K562 (cell line): ENCODE results near the gene HYPK. TPM values are rescaled to one million over a fixed set of nuclear protein-coding genes. Genes with fewer than 3 reads are reported as not detected.

Experiments used
- ARID3A ChIP-seq: IDR thresholded peaks from 2 replicates; pipeline ENCODE4 v1.6.1; 2012; ENCODE audit warnings: low read depth, low read length, improper control_type of control experiment, borderline replicate concordance
- ATF4 ChIP-seq: fragments of 450-650 bp; formaldehyde crosslinking; IDR thresholded peaks from 2 replicates; pipeline ENCODE4 v1.4.0; 2022; ENCODE audit warnings: mild to moderate bottlenecking, moderate library complexity
- GATAD2B ChIP-seq: fragments of 450-650 bp; IDR thresholded peaks from 2 replicates; pipeline ENCODE4 v1.6.1; 2017; ENCODE audit warnings: mild to moderate bottlenecking, borderline replicate concordance
- HMGN3 ChIP-seq: IDR thresholded peaks from 2 replicates; pipeline ENCODE4 v1.6.1; 2011; ENCODE audit warnings: borderline replicate concordance, low read depth, mild to moderate bottlenecking, mixed read lengths, low read length; ENCODE audit not compliant: insufficient read length; ENCODE audit errors: extremely low read depth
- MBD2 ChIP-seq: sonication (generic); IDR thresholded peaks from 2 replicates; pipeline ENCODE4 v1.6.1; 2016; ENCODE audit warnings: low read depth, borderline replicate concordance
- PYGO2 ChIP-seq: fragments of 450-650 bp; IDR thresholded peaks from 2 replicates; pipeline ENCODE4 v1.6.1; 2016; ENCODE audit warnings: mild to moderate bottlenecking, missing genetic modification characterization, moderate library complexity, missing compliant biosample characterization
- RBM22 ChIP-seq: fragments of 200-400 bp; formaldehyde crosslinking; IDR thresholded peaks from 2 replicates; pipeline ENCODE4 v1.6.1; 2018; ENCODE audit warnings: low read length, low read depth; ENCODE audit not compliant: poor library complexity, severe bottlenecking
- SLC30A9 ChIP-seq: fragments of 250-450 bp; sonication (Bioruptor Pico); IDR thresholded peaks from 2 replicates; pipeline ENCODE4 v1.8.0; 2022; ENCODE audit warnings: mild to moderate bottlenecking, moderate library complexity
- SUPT5H ChIP-seq: fragments of 450-650 bp; IDR thresholded peaks from 2 replicates; pipeline ENCODE4 v1.6.1; 2016
- ZNF239 ChIP-seq: fragments of 250-450 bp; sonication (Bioruptor Pico); IDR thresholded peaks from 2 replicates; pipeline ENCODE4 v1.4.0; 2020; ENCODE audit warnings: mild to moderate bottlenecking
- polyA plus RNA-seq, 8 experiments: library from polyadenylated mRNA; depleted of rRNA in 4 of 8; stranded (reverse) in 5 of 8; unstranded in 3 of 8; fragments of >200 nt; fragmentation: Nextera tagmentation in 2 of 8; fragmentation: Illumina TruSeq in 1 of 8; extraction: Ambion mirVana in 2 of 8; extraction: Trizol in 1 of 8; gene quantifications; 2 replicates each; pipeline versions ENCODE4 v1.2.1 to v1.2.3, GENCODE V29; 2011 to 2014; ENCODE audit warnings: inconsistent platforms in 1 of 8, missing spikeins in 1 of 8
- total RNA-seq, 7 experiments: library from RNA; depleted of rRNA in 6 of 7; stranded (reverse); fragments of >200 nt in 6 of 7; fragmentation: Illumina TruSeq in 2 of 7; extraction: Trizol in 2 of 7; gene quantifications; 2 replicates each; pipeline versions ENCODE4 v1.2.1 to v1.2.3, GENCODE V29; 2011 to 2021; ENCODE audit warnings: low replicate concordance in 1 of 7
- TF ChIP-seq, protein P1 (sequence below): IDR thresholded peaks from 2 replicates; pipeline ENCODE4 v1.6.1; 2016; ENCODE audit warnings: missing genetic modification characterization, missing compliant biosample characterization
- TF ChIP-seq, protein P2 (sequence below): fragments of 250-450 bp; sonication (Bioruptor Pico); IDR thresholded peaks from 2 replicates; pipeline ENCODE4 v1.8.0; 2022; ENCODE audit warnings: moderate library complexity, mild to moderate bottlenecking, inconsistent platforms
- TF ChIP-seq, protein P3 (sequence below): sonication (generic); formaldehyde crosslinking; IDR thresholded peaks from 2 replicates; pipeline ENCODE4 v1.8.0; 2023; ENCODE audit warnings: missing genetic modification reagents, mild to moderate bottlenecking, borderline replicate concordance

Gene HYPK
- total and polyA plus RNA-seq, 9 of the 15 experiments (the other 6 are each of a cell fraction or from before 2014, with no cell fraction given), result 7.2 to 28.0 (median 21.1) TPM

GRCh38 chr15:43800286-43801141 lies at the start of gene HYPK (continued):
- no peak for TF ChIP-seq PYGO2
- TF ChIP-seq ATF4 (CRISPR knock-in tag), result no peak; the same call in 1 of the 2 replicates
- no peak for TF ChIP-seq MBD2
- TF ChIP-seq ARID3A, result no peak
- no peak for TF ChIP-seq GATAD2B
- TF ChIP-seq SLC30A9 (CRISPR knock-in tag), result no peak
- TF ChIP-seq ZNF239, result no peak
- TF ChIP-seq, protein P1, sequence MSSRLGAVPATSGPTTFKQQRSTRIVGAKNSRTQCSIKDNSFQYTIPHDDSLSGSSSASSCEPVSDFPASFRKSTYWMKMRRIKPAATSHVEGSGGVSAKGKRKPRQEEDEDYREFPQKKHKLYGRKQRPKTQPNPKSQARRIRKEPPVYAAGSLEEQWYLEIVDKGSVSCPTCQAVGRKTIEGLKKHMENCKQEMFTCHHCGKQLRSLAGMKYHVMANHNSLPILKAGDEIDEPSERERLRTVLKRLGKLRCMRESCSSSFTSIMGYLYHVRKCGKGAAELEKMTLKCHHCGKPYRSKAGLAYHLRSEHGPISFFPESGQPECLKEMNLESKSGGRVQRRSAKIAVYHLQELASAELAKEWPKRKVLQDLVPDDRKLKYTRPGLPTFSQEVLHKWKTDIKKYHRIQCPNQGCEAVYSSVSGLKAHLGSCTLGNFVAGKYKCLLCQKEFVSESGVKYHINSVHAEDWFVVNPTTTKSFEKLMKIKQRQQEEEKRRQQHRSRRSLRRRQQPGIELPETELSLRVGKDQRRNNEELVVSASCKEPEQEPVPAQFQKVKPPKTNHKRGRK (tag), result no peak
- peak; percentile 98 for TF ChIP-seq SUPT5H
- TF ChIP-seq, protein P2, sequence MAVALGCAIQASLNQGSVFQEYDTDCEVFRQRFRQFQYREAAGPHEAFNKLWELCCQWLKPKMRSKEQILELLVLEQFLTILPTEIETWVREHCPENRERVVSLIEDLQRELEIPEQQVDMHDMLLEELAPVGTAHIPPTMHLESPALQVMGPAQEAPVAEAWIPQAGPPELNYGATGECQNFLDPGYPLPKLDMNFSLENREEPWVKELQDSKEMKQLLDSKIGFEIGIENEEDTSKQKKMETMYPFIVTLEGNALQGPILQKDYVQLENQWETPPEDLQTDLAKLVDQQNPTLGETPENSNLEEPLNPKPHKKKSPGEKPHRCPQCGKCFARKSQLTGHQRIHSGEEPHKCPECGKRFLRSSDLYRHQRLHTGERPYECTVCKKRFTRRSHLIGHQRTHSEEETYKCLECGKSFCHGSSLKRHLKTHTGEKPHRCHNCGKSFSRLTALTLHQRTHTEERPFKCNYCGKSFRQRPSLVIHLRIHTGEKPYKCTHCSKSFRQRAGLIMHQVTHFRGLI (CRISPR knock-in tag), result no peak
- TF ChIP-seq HMGN3, result peak; percentile 83
- TF ChIP-seq, protein P3, sequence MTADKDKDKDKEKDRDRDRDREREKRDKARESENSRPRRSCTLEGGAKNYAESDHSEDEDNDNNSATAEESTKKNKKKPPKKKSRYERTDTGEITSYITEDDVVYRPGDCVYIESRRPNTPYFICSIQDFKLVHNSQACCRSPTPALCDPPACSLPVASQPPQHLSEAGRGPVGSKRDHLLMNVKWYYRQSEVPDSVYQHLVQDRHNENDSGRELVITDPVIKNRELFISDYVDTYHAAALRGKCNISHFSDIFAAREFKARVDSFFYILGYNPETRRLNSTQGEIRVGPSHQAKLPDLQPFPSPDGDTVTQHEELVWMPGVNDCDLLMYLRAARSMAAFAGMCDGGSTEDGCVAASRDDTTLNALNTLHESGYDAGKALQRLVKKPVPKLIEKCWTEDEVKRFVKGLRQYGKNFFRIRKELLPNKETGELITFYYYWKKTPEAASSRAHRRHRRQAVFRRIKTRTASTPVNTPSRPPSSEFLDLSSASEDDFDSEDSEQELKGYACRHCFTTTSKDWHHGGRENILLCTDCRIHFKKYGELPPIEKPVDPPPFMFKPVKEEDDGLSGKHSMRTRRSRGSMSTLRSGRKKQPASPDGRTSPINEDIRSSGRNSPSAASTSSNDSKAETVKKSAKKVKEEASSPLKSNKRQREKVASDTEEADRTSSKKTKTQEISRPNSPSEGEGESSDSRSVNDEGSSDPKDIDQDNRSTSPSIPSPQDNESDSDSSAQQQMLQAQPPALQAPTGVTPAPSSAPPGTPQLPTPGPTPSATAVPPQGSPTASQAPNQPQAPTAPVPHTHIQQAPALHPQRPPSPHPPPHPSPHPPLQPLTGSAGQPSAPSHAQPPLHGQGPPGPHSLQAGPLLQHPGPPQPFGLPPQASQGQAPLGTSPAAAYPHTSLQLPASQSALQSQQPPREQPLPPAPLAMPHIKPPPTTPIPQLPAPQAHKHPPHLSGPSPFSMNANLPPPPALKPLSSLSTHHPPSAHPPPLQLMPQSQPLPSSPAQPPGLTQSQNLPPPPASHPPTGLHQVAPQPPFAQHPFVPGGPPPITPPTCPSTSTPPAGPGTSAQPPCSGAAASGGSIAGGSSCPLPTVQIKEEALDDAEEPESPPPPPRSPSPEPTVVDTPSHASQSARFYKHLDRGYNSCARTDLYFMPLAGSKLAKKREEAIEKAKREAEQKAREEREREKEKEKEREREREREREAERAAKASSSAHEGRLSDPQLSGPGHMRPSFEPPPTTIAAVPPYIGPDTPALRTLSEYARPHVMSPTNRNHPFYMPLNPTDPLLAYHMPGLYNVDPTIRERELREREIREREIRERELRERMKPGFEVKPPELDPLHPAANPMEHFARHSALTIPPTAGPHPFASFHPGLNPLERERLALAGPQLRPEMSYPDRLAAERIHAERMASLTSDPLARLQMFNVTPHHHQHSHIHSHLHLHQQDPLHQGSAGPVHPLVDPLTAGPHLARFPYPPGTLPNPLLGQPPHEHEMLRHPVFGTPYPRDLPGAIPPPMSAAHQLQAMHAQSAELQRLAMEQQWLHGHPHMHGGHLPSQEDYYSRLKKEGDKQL (CRISPR knock-in tag), result no peak
- TF ChIP-seq RBM22, result no peak
